ENCODE measurements around the gene PGR.

Gene PGR

GRCh38 chr11:101128571-101129202, 926 bp downstream of the PGR start:
- no peak overlapping the region for H3K27ac ChIP-seq (ENCODE audit: insufficient read depth in 1 of 2, low read depth in 1 of 2, low read length in 2 of 2, poor library complexity in 1 of 2, severe bottlenecking in 2 of 2)
- H3K4me3 ChIP-seq (ENCODE audit: control insufficient read depth in 1 of 7, extremely low read depth in 1 of 7, insufficient read depth in 4 of 7, low read depth in 2 of 7, low read length in 6 of 7), result peak overlapping the region in 2 of 7 experiments; percentile 65 to 67
- ChIA-PET POLR2A (interaction anchor here (0.6 kb wide), 1 partner anchor 26 kb away, joined by 6 read pairs; no protein-coding TSS in a partner anchor), CTCF (no interaction called here)
- peak in 1 of 3 donors; percentile 1 for DNase-seq
- H3K36me3 ChIP-seq (ENCODE audit: control insufficient read depth in 4 of 4, insufficient read depth in 4 of 4, low read length in 3 of 4), result no peaks in the 10 kb centered on the region
- H3K9me3 ChIP-seq (ENCODE audit: control extremely low read depth in 1 of 5, control insufficient read depth in 4 of 5, insufficient read depth in 2 of 5, low read depth in 1 of 5, low read length in 4 of 5), result peaks cover 0 to 2% (median 0%) of the 10 kb centered on the region in 5 experiments
- WGBS (ENCODE audit: insufficient coverage), result 7% methylated on average over 27 of the region's 38 CpGs
- peaks cover 12 to 89% (median 39%) of the 10 kb centered on the region in 5 experiments for H3K27me3 ChIP-seq (replicated peaks in 2 of 5; ENCODE audit: control insufficient read depth in 4 of 5, insufficient read depth in 5 of 5, low read length in 4 of 5)
- H3K4me1 ChIP-seq (ENCODE audit: control extremely low read depth in 1 of 4, control insufficient read depth in 4 of 4, insufficient read depth in 4 of 4, low read length in 3 of 4), result peaks cover 0 to 24% (median 11%) of the 10 kb centered on the region in 4 experiments

GRCh38 chr11:101127699-101128570, 1.7 kb downstream of the PGR start:
- Histone ChIP-seq H3K4me1 (ENCODE audit: control extremely low read depth in 1 of 4, control insufficient read depth in 4 of 4, insufficient read depth in 4 of 4, low read length in 3 of 4) (peaks cover 0 to 24% (median 11%) of the 10 kb centered on the region in 4 experiments), H3K4me3 (ENCODE audit: control insufficient read depth in 1 of 7, extremely low read depth in 1 of 7, insufficient read depth in 4 of 7, low read depth in 2 of 7, low read length in 6 of 7) (peak overlapping the region in 4 of 7 experiments; percentile 50 to 67 (median 60)), H3K27ac (ENCODE audit: insufficient read depth in 1 of 2, low read depth in 1 of 2, low read length in 2 of 2, poor library complexity in 1 of 2, severe bottlenecking in 2 of 2) (no peak overlapping the region), H3K36me3 (ENCODE audit: control insufficient read depth in 4 of 4, insufficient read depth in 4 of 4, low read length in 3 of 4) (no peaks in the 10 kb centered on the region), H3K27me3 (replicated peaks in 2 of 5; ENCODE audit: control insufficient read depth in 4 of 5, insufficient read depth in 5 of 5, low read length in 4 of 5) (peaks cover 12 to 88% (median 39%) of the 10 kb centered on the region in 5 experiments), H3K9me3 (ENCODE audit: control extremely low read depth in 1 of 5, control insufficient read depth in 4 of 5, insufficient read depth in 2 of 5, low read depth in 1 of 5, low read length in 4 of 5) (peaks cover 0 to 2% (median 0%) of the 10 kb centered on the region in 5 experiments)
- peak in 2 of 3 donors; percentile 6 to 20 for DNase-seq
- WGBS (ENCODE audit: insufficient coverage), result under 1% methylated on average over 75 of the region's 93 CpGs
- POLR2A ChIA-PET, result interaction anchor here (0.6 kb wide), 1 partner anchor 26 kb away, joined by 6 read pairs; no protein-coding TSS in a partner anchor
- CTCF ChIA-PET, result no interaction called here

GRCh38 chr11:101127197-101127698, 2.4 kb downstream of the PGR start:
- peak overlapping the region in 5 of 7 experiments; percentile 40 to 67 (median 54) for H3K4me3 ChIP-seq (ENCODE audit: control insufficient read depth in 1 of 7, extremely low read depth in 1 of 7, insufficient read depth in 4 of 7, low read depth in 2 of 7, low read length in 6 of 7)
- ChIA-PET CTCF (no interaction called here), POLR2A (no interaction called here)
- peaks cover 0 to 24% (median 11%) of the 10 kb centered on the region in 4 experiments for H3K4me1 ChIP-seq (ENCODE audit: control extremely low read depth in 1 of 4, control insufficient read depth in 4 of 4, insufficient read depth in 4 of 4, low read length in 3 of 4)
- H3K27ac ChIP-seq (ENCODE audit: insufficient read depth in 1 of 2, low read depth in 1 of 2, low read length in 2 of 2, poor library complexity in 1 of 2, severe bottlenecking in 2 of 2), result no peak overlapping the region
- no peaks in the 10 kb centered on the region for H3K36me3 ChIP-seq (ENCODE audit: control insufficient read depth in 4 of 4, insufficient read depth in 4 of 4, low read length in 3 of 4)
- peak in 2 of 3 donors; percentile 1 to 19 for DNase-seq
- H3K9me3 ChIP-seq (ENCODE audit: control extremely low read depth in 1 of 5, control insufficient read depth in 4 of 5, insufficient read depth in 2 of 5, low read depth in 1 of 5, low read length in 4 of 5), result peaks cover 0 to 2% (median 0%) of the 10 kb centered on the region in 5 experiments
- H3K27me3 ChIP-seq (replicated peaks in 2 of 5; ENCODE audit: control insufficient read depth in 4 of 5, insufficient read depth in 5 of 5, low read length in 4 of 5), result peaks cover 12 to 88% (median 39%) of the 10 kb centered on the region in 5 experiments
- 0% methylated on average over 41 of the region's 55 CpGs for WGBS (ENCODE audit: insufficient coverage)

- peaks cover 10 to 83% (median 36%) of the 10 kb centered on the region in 5 experiments for H3K27me3 ChIP-seq (replicated peaks in 2 of 5; ENCODE audit: control insufficient read depth in 4 of 5, insufficient read depth in 5 of 5, low read length in 4 of 5)
- H3K9me3 ChIP-seq (ENCODE audit: control extremely low read depth in 1 of 5, control insufficient read depth in 4 of 5, insufficient read depth in 2 of 5, low read depth in 1 of 5, low read length in 4 of 5), result peaks cover 0 to 2% (median 0%) of the 10 kb centered on the region in 5 experiments
- H3K4me1 ChIP-seq (ENCODE audit: control extremely low read depth in 1 of 4, control insufficient read depth in 4 of 4, insufficient read depth in 4 of 4, low read length in 3 of 4), result peaks cover 0 to 24% (median 11%) of the 10 kb centered on the region in 4 experiments
- no peaks in the 10 kb centered on the region for H3K36me3 ChIP-seq (ENCODE audit: control insufficient read depth in 4 of 4, insufficient read depth in 4 of 4, low read length in 3 of 4)
- POLR2A ChIA-PET, result no interaction called here
- WGBS (ENCODE audit: insufficient coverage), result 5% methylated on average over 17 of the region's 18 CpGs
- no peak overlapping the region for H3K27ac ChIP-seq (ENCODE audit: insufficient read depth in 1 of 2, low read depth in 1 of 2, low read length in 2 of 2, poor library complexity in 1 of 2, severe bottlenecking in 2 of 2)
- DNase-seq, result peak; percentile 7 to 37 (median 25)
- CTCF ChIA-PET, result no interaction called here
- H3K4me3 ChIP-seq (ENCODE audit: control insufficient read depth in 1 of 7, extremely low read depth in 1 of 7, insufficient read depth in 4 of 7, low read depth in 2 of 7, low read length in 6 of 7), result peak overlapping the region in 5 of 7 experiments; percentile 40 to 67 (median 54)
Measured at GRCh38 chr11:101126551-101127196, 2.9 kb downstream of the PGR start.

GRCh38 chr11:101115671-101116160, 13.9 kb downstream of the PGR start:
- Histone ChIP-seq H3K27me3 (replicated peaks in 2 of 5; ENCODE audit: control insufficient read depth in 4 of 5, insufficient read depth in 5 of 5, low read length in 4 of 5) (no peaks in the 10 kb centered on the region), H3K27ac (ENCODE audit: insufficient read depth in 1 of 2, low read depth in 1 of 2, low read length in 2 of 2, poor library complexity in 1 of 2, severe bottlenecking in 2 of 2) (no peak overlapping the region), H3K4me1 (ENCODE audit: control extremely low read depth in 1 of 4, control insufficient read depth in 4 of 4, insufficient read depth in 4 of 4, low read length in 3 of 4) (no peaks in the 10 kb centered on the region), H3K4me3 (ENCODE audit: control insufficient read depth in 1 of 7, extremely low read depth in 1 of 7, insufficient read depth in 4 of 7, low read depth in 2 of 7, low read length in 6 of 7) (no peak overlapping the region), H3K9me3 (ENCODE audit: control extremely low read depth in 1 of 5, control insufficient read depth in 4 of 5, insufficient read depth in 2 of 5, low read depth in 1 of 5, low read length in 4 of 5) (no peaks in the 10 kb centered on the region), H3K36me3 (ENCODE audit: control insufficient read depth in 4 of 4, insufficient read depth in 4 of 4, low read length in 3 of 4) (no peaks in the 10 kb centered on the region)
- CTCF ChIA-PET, result no interaction called here
- POLR2A ChIA-PET, result no interaction called here
- no peak for DNase-seq
- no CpG with 5 or more reads among the region's 4 CpGs for WGBS (ENCODE audit: insufficient coverage)

GRCh38 chr11:101113540-101113939, 16.1 kb downstream of the PGR start:
- Histone ChIP-seq H3K27me3 (replicated peaks in 2 of 5; ENCODE audit: control insufficient read depth in 4 of 5, insufficient read depth in 5 of 5, low read length in 4 of 5) (no peaks in the 10 kb centered on the region), H3K9me3 (ENCODE audit: control extremely low read depth in 1 of 5, control insufficient read depth in 4 of 5, insufficient read depth in 2 of 5, low read depth in 1 of 5, low read length in 4 of 5) (peaks cover 0 to 3% (median 0%) of the 10 kb centered on the region in 5 experiments), H3K4me1 (ENCODE audit: control extremely low read depth in 1 of 4, control insufficient read depth in 4 of 4, insufficient read depth in 4 of 4, low read length in 3 of 4) (no peaks in the 10 kb centered on the region), H3K27ac (ENCODE audit: insufficient read depth in 1 of 2, low read depth in 1 of 2, low read length in 2 of 2, poor library complexity in 1 of 2, severe bottlenecking in 2 of 2) (no peak overlapping the region), H3K36me3 (ENCODE audit: control insufficient read depth in 4 of 4, insufficient read depth in 4 of 4, low read length in 3 of 4) (no peaks in the 10 kb centered on the region), H3K4me3 (ENCODE audit: control insufficient read depth in 1 of 7, extremely low read depth in 1 of 7, insufficient read depth in 4 of 7, low read depth in 2 of 7, low read length in 6 of 7) (no peak overlapping the region)
- WGBS (ENCODE audit: insufficient coverage), result no CpG with 5 or more reads among the region's 2 CpGs
- DNase-seq, result no peak
- ChIA-PET CTCF (no interaction called here), POLR2A (no interaction called here)

Measured in common myeloid progenitor, CD34-positive (primary cell).